Panc1 (cell line): Measurements from ENCODE around the gene CABP5. TPM values are rescaled to one million over a fixed set of nuclear protein-coding genes. Genes with fewer than 3 reads are reported as not detected.
"Not testable (repeated sequence)": the region's sequence is repeated elsewhere in the genome, so short reads cannot be mapped to it uniquely, and the experiment has no call there.

Experiments
- ATAC-seq: fragments of 200-7000 bp; cut with Tn5 transposase; 2 replicates; pipeline ENCODE4 v1.9.1; 2020; ENCODE audit warnings: mild to moderate bottlenecking, moderate library complexity
- Bru-seq: library from RNA; stranded (reverse); fragments of 400-500 nt; gene quantifications from one replicate; lab custom pipeline; 2021; lab: Mats Ljungman, UMichigan
- BruChase-seq, 2 experiments: library from RNA; stranded (reverse); fragments of 400-500 nt; gene quantifications; one replicate each; lab custom pipeline; 2021; lab: Mats Ljungman, UMichigan
- BruUV-seq: library from RNA; stranded (reverse); fragments of 400-500 nt; replicated peaks from 2 replicates; lab custom pipeline; 2021; lab: Mats Ljungman, UMichigan
- CTCF ChIA-PET: fragments of 300-600 bp; sonication (Branson Sonifier 250); formaldehyde crosslinking; loops from one replicate; lab custom pipeline; 2022; ENCODE audit warnings: antibody characterized with exemption; lab: Charles Lee
- POLR2A ChIA-PET: fragments of 300-600 bp; sonication (Branson Sonifier 250); formaldehyde crosslinking; loops from one replicate; lab custom pipeline; 2022; ENCODE audit warnings: antibody characterized with exemption; lab: Charles Lee
- DNase-seq: peaks from one replicate; pipeline ENCODE4 v3.0.0-alpha.2; 2010; ENCODE audit warnings: low read depth, low spot score
- H3K27ac ChIP-seq: 2 replicates; pipeline ENCODE4 v1.5.1; 2011; ENCODE audit warnings: mild to moderate bottlenecking, low read length, inconsistent platforms
- H3K27me3 ChIP-seq: fragments of 200-500 bp; sonication (Bioruptor generic); 2 replicates; pipeline ENCODE4 v1.6.0; 2014; ENCODE audit warnings: low read length, inconsistent platforms; ENCODE audit not compliant: control insufficient read depth, insufficient read depth
- H3K36me3 ChIP-seq: fragments of 200-500 bp; sonication (Bioruptor generic); 2 replicates; pipeline ENCODE4 v1.5.1; 2014; ENCODE audit warnings: inconsistent platforms, mild to moderate bottlenecking, low read length, moderate library complexity; ENCODE audit not compliant: control insufficient read depth, insufficient read depth
- H3K4me1 ChIP-seq: 2 replicates; pipeline ENCODE4 v1.5.1; 2011; ENCODE audit warnings: inconsistent platforms, mild to moderate bottlenecking, low read length, moderate library complexity; ENCODE audit not compliant: control insufficient read depth, insufficient read depth
- H3K4me3 ChIP-seq, 2 experiments: 2 replicates each; pipeline ENCODE4 v1.5.1; 2011 to 2012; ENCODE audit warnings: low read depth in 2 of 2, low read length in 2 of 2, mild to moderate bottlenecking in 2 of 2, inconsistent platforms in 1 of 2, moderate library complexity in 1 of 2
- H3K9me3 ChIP-seq: fragments of 200-500 bp; sonication (Bioruptor generic); 2 replicates; pipeline ENCODE4 v1.5.1; 2014; ENCODE audit warnings: low read depth, mild to moderate bottlenecking, inconsistent platforms, low read length, moderate library complexity; ENCODE audit not compliant: control insufficient read depth, insufficient read depth
- POLR2AphosphoS5 ChIP-seq: IDR thresholded peaks from 2 replicates; pipeline ENCODE4 v1.6.1; 2012; ENCODE audit warnings: mild to moderate bottlenecking, low read depth, low read length, moderate library complexity
- SIN3A ChIP-seq: IDR thresholded peaks from 2 replicates; pipeline ENCODE4 v1.6.1; 2012; ENCODE audit warnings: low read depth, mild to moderate bottlenecking, low read length, moderate library complexity, borderline replicate concordance; ENCODE audit not compliant: insufficient read depth
- TCF7L2 ChIP-seq: IDR thresholded peaks from 2 replicates; pipeline ENCODE4 v1.6.1; 2011; ENCODE audit warnings: mild to moderate bottlenecking, low read depth, low read length, inconsistent platforms
- in situ Hi-C: cut with HindIII; loops from 2 replicates; pipeline ENCODE4 v1.10.0; 2016; ENCODE audit warnings: low sequenced_read_pairs, low pct_unique_long_range_greater_than_20kb
- intact Hi-C: fragments of 100-400 bp; cut with micrococcal nuclease; formaldehyde crosslinking; loops from one replicate; pipeline ENCODE4 v1.10.0; 2022; ENCODE audit not compliant: unreplicated experiment
- long read RNA-seq: library from polyadenylated mRNA; unstranded; transcript quantifications from one replicate; pipeline ENCODE4 v2.0.0, GENCODE V29; 2021; ENCODE audit not compliant: unreplicated experiment
- polyA plus RNA-seq: library from polyadenylated mRNA; unstranded; fragments of >200 nt; gene quantifications from one replicate; pipeline ENCODE4 v1.2.1, GENCODE V29; 2012; ENCODE audit warnings: missing spikeins; ENCODE audit not compliant: insufficient read length
- total RNA-seq: library from RNA; stranded (reverse); gene quantifications from one replicate; pipeline ENCODE4 v1.2.1, GENCODE V29; 2021; ENCODE audit not compliant: unreplicated experiment
- TF ChIP-seq, protein P1 (sequence below), 2 experiments: IDR thresholded peaks; 2 replicates each; pipeline ENCODE4 v1.6.1; 2011 to 2012; ENCODE audit warnings: low read depth in 2 of 2, control low read depth in 1 of 2, low read length in 1 of 2, mild to moderate bottlenecking in 1 of 2, moderate library complexity in 1 of 2; ENCODE audit not compliant: insufficient read depth in 1 of 2
- TF ChIP-seq, protein P2 (sequence below): fragments of 450-650 bp; IDR thresholded peaks from 2 replicates; pipeline ENCODE4 v1.5.1; 2017; ENCODE audit warnings: mild to moderate bottlenecking

The CABP5 gene
- total RNA-seq (not detected), Bru-seq, nascent RNA (not detected), BruChase-seq, experiment 1, labeled RNA remaining after a 2-hour chase (not detected), BruChase-seq, experiment 2, labeled RNA remaining after a 6-hour chase (not detected)
- not detected for polyA plus RNA-seq
- long read RNA-seq = 0 reads

DNA sequence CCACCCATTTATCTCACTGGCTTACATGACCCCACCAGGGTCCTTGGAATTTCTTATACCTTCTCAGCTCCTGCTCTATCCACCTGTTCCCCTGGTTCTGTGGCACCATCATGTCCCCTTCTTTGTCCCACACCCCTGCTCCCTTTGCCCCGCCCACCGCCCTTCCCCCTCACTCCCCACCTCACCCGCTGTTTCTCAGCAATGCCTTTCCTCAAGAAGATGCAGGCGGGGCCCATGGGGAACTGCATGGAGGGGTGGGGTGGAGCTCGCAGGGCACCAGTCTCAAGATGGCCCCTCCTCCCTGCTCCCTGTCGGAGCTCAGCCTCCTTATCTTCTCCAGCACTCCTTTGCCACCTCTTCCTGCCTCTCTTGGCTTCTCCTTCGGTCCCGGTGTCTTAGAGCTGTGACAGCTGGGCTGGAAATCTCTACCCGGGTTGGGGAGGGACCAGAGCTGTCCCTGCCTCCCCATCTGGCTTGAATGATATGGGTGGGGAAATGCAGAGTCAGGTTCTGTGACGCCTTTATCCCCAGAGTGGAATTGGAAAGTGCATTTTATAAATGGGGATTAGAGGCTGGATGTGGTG lies at the start of gene CABP5:
Gene CABP5, minus strand, starts transcription at position 405 of the 584 bp plus-strand sequence. Its CDS starts 157 bp downstream, at position 248.
- in situ Hi-C loops = no loop called here

DNA sequence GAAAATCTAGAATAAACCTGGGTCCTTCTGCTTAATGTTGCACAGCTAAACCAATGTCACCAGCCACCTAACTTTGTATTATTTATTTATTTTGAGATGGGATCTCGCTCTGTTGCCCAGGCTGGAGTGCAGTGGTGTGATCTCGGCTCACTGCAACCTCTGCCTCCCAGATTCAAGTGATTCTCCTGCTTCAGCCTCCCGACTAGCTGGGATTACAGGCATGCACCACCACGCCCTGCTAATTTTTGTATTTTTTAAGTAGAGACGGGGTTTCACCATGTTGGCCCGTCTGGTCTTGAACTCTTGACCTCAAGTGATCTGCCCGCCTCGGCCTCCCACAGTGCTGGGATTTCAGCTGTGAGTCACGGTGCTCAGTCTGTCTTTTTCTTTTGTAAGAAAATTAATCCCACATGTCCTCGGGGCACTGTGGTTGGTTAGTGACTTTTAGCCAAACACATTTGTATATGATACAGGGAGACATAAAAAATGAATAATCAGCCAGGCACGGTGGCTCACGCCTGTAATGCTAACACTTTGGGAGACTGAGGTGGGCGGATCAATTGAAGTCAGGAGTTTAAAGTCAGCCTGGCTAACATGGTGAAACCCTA lies 47.3 kb upstream of the CABP5 start:
- in situ Hi-C loops, POLR2A ChIA-PET, H3K27ac ChIP-seq: not testable (repeated sequence)

More for the DNA sequence above, at the start of gene CABP5:
- H3K27me3 ChIP-seq = peaks cover 3% of the 10 kb centered on the region; the same call in 1 of the 2 replicates
- ChIA-PET CTCF (interaction anchor here (0.8 kb wide), 1 partner anchor 9 kb away, joined by 8 read pairs; no protein-coding TSS in a partner anchor), POLR2A (no interaction called here)
- ATAC-seq (no peak), DNase-seq (no peak)
- H3K4me3 ChIP-seq = no peak within 1 kb of the TSS
- no TSS peak for BruUV-seq
- no peaks in the 10 kb centered on the region for H3K36me3 ChIP-seq
- TF ChIP-seq SIN3A (no peak), TCF7L2 (no peak), POLR2AphosphoS5 (no peak)
- TF ChIP-seq, protein P1, sequence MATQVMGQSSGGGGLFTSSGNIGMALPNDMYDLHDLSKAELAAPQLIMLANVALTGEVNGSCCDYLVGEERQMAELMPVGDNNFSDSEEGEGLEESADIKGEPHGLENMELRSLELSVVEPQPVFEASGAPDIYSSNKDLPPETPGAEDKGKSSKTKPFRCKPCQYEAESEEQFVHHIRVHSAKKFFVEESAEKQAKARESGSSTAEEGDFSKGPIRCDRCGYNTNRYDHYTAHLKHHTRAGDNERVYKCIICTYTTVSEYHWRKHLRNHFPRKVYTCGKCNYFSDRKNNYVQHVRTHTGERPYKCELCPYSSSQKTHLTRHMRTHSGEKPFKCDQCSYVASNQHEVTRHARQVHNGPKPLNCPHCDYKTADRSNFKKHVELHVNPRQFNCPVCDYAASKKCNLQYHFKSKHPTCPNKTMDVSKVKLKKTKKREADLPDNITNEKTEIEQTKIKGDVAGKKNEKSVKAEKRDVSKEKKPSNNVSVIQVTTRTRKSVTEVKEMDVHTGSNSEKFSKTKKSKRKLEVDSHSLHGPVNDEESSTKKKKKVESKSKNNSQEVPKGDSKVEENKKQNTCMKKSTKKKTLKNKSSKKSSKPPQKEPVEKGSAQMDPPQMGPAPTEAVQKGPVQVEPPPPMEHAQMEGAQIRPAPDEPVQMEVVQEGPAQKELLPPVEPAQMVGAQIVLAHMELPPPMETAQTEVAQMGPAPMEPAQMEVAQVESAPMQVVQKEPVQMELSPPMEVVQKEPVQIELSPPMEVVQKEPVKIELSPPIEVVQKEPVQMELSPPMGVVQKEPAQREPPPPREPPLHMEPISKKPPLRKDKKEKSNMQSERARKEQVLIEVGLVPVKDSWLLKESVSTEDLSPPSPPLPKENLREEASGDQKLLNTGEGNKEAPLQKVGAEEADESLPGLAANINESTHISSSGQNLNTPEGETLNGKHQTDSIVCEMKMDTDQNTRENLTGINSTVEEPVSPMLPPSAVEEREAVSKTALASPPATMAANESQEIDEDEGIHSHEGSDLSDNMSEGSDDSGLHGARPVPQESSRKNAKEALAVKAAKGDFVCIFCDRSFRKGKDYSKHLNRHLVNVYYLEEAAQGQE (IDR thresholded peaks at IDR 0.05; ENCODE audit: insufficient read depth in 1 of 2, low read depth in 2 of 2, low read length in 1 of 2) = no peak
- TF ChIP-seq, protein P2, sequence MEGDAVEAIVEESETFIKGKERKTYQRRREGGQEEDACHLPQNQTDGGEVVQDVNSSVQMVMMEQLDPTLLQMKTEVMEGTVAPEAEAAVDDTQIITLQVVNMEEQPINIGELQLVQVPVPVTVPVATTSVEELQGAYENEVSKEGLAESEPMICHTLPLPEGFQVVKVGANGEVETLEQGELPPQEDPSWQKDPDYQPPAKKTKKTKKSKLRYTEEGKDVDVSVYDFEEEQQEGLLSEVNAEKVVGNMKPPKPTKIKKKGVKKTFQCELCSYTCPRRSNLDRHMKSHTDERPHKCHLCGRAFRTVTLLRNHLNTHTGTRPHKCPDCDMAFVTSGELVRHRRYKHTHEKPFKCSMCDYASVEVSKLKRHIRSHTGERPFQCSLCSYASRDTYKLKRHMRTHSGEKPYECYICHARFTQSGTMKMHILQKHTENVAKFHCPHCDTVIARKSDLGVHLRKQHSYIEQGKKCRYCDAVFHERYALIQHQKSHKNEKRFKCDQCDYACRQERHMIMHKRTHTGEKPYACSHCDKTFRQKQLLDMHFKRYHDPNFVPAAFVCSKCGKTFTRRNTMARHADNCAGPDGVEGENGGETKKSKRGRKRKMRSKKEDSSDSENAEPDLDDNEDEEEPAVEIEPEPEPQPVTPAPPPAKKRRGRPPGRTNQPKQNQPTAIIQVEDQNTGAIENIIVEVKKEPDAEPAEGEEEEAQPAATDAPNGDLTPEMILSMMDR = no peak
- no peaks in the 10 kb centered on the region for H3K4me1 ChIP-seq
- H3K27ac ChIP-seq = no peak within 1 kb of the TSS
- intact Hi-C loops = no loop called here
- no peaks in the 10 kb centered on the region for H3K9me3 ChIP-seq

More for the DNA sequence above, 47.3 kb upstream of the CABP5 start:
- ATAC-seq, DNase-seq, H3K36me3 ChIP-seq, BruUV-seq, H3K9me3 ChIP-seq, CTCF ChIA-PET, H3K27me3 ChIP-seq, intact Hi-C loops, H3K4me3 ChIP-seq, H3K4me1 ChIP-seq: not testable (repeated sequence)
